Activated CD4-positive, alpha-beta T cell treated with anti-CD3 and anti-CD28 coated beads, Interleukin-2, amount 10 ng/mL, durations not matched to agents 24 days and 14 days (primary cell): Measurements from ENCODE around the gene LRCH1. TPM values are rescaled to one million over a fixed set of nuclear protein-coding genes. Genes with fewer than 3 reads are reported as not detected.

Source experiments
- DNase-seq: peaks from one replicate; pipeline ENCODE4 v3.0.0; 2022
- H3K27ac Mint-ChIP-seq: one replicate; pipeline ENCODE4 v1.8.0; 2022; ENCODE audit warnings: mild to moderate bottlenecking, mixed read lengths
- H3K27me3 Mint-ChIP-seq: one replicate; pipeline ENCODE4 v1.8.0; 2022; ENCODE audit warnings: mixed read lengths
- H3K36me3 Mint-ChIP-seq: one replicate; pipeline ENCODE4 v1.8.0; 2022; ENCODE audit warnings: low read depth, mild to moderate bottlenecking, mixed read lengths
- H3K4me1 Mint-ChIP-seq: one replicate; pipeline ENCODE4 v1.8.0; 2021; ENCODE audit warnings: mixed read lengths
- H3K4me3 Mint-ChIP-seq: one replicate; pipeline ENCODE4 v1.8.0; 2022; ENCODE audit warnings: mild to moderate bottlenecking, moderate library complexity, mixed read lengths
- H3K9me3 Mint-ChIP-seq: one replicate; pipeline ENCODE4 v1.8.0; 2021; ENCODE audit warnings: mixed read lengths
- intact Hi-C: fragments of 100-400 bp; cut with micrococcal nuclease; formaldehyde crosslinking; loops from one replicate; pipeline ENCODE4 v1.15.1; 2023
- total RNA-seq: library from RNA; stranded (reverse); gene quantifications from 2 replicates; pipeline ENCODE4 v1.2.3, GENCODE V29; 2022

Gene LRCH1
- total RNA-seq, 1 donor from 2014 or later, result 18.3 TPM

DNA sequence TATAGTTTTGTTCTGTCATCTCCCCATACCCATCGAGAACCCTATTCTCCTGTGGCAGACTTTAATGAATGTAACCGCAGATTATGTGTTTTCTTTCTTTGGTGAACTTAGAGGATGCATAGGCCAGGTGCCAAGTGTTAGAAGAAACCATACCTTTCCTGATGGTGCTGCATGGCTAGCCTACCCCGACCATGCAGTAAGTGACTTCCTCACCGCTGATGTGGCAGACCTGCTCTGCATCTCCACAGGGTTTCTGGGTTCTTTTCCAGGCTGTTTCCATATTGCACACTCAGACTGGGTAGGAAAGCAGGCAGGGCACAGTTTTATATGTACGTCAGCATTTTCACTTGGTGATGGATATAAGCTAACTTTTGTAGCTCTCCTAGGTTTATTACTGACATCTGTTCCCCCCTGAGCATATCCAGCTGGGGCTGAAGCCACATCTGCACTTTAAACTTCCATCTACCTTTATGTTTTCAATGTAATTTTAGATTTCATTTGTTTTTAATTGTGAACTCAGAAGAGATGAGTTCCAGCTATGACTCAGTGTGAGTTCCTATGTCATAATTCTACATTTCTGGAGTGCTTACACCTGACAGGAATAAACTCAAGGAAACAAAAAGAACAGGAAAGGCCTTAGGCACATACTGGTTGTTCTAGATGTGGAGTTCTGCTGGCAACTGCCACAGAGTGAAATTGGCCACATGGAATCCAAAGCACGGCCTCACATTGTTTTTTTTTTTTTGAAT is 42.3 kb downstream of the LRCH1 start:
- Mint-ChIP-seq H3K4me3 (no peak overlapping the region), H3K27ac (no peak overlapping the region), H3K9me3 (peaks cover 5% of the 10 kb centered on the region), H3K36me3 (peaks cover 7% of the 10 kb centered on the region), H3K4me1 (peaks cover 60% of the 10 kb centered on the region), H3K27me3 (peaks cover 5% of the 10 kb centered on the region)
- no peak for DNase-seq
- intact Hi-C loops, result loop anchor here (10.0 kb wide), 1 partner anchor 241 kb away; no protein-coding TSS in a partner anchor

DNA sequence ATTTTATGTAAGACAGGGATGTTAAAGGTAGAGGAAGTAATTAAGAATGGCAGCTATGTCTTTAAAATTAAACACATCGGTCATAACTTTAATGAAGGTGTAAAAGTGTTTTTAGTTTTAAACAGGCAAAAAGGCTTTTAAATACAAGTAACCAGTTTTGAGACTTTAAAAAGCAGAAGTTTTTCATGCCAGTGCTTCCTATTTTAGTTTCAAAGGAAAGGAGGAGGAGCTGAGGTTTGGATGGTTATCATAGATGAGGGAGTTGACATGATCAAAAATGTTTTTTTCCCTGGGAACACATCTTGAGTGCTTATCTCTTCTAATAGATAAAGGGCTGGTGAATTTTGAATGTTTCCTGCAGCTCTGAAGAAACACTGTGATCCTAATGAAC is 42.9 kb downstream of the LRCH1 start:
- H3K36me3 Mint-ChIP-seq, result peaks cover 4% of the 10 kb centered on the region
- H3K27ac Mint-ChIP-seq, result no peak overlapping the region
- H3K27me3 Mint-ChIP-seq, result peaks cover 5% of the 10 kb centered on the region
- H3K4me3 Mint-ChIP-seq, result no peak overlapping the region
- peaks cover 63% of the 10 kb centered on the region for H3K4me1 Mint-ChIP-seq
- intact Hi-C loops, result loop anchor here (10.0 kb wide), 1 partner anchor 241 kb away; no protein-coding TSS in a partner anchor
- peaks cover 5% of the 10 kb centered on the region for H3K9me3 Mint-ChIP-seq
- no peak for DNase-seq

DNA sequence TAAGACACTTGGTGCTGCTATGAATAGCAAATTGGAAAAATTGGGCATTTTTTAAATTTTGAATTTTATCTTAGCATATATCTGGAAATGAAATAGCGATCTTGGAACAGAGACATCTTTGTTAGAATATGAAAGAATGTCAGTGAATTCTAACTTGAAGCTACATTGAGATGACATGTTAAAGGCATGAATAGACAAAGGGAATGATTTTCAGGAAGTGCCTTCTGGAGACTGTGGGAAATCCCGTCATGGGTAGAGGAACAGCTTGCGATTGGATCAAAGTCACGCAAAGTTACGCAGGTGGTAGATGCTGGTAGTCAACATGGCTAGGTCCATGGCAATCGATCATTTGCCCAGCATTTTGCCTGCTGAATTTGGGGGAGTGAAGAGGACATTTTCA is 43.5 kb downstream of the LRCH1 start:
- Mint-ChIP-seq H3K27me3 (peaks cover 5% of the 10 kb centered on the region), H3K9me3 (peaks cover 5% of the 10 kb centered on the region), H3K4me3 (no peak overlapping the region), H3K27ac (no peak overlapping the region), H3K4me1 (peaks cover 68% of the 10 kb centered on the region), H3K36me3 (peaks cover 4% of the 10 kb centered on the region)
- intact Hi-C loops, result loop anchor here (10.0 kb wide), 1 partner anchor 242 kb away; no protein-coding TSS in a partner anchor
- DNase-seq, result no peak

DNA sequence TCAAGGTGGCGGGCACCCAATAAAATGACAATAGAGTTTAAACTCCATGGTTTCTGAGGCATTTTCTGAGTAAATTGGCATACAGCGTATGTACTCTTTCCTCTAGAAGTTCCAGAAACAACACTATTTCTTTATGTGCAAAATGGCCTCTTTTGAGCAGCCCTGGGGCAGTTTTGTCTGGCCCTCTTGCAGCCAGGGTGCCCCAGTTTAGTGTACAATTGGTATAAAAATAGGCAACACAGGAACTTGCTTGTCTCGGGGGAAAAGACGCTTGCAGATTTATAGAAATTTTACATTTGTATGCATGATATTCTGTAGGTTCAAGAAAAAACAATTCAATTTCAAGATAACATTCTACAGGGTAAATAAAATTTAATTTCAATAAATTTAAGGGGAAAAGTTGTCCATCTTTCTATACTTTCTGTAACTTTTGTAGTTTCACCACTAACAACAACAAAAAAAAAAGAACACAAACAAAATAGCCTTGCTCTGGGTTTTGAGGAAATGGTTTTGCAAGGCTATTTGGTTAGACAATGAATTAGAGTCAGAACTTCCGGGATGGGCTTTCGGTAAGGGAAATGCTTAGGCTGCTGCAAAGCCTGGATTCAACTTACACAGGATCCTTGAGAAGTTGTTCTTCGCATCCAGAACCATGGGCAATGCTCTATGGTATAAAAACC is 45.3 kb downstream of the LRCH1 start:
- H3K27me3 Mint-ChIP-seq, result peaks cover 2% of the 10 kb centered on the region
- peaks cover 71% of the 10 kb centered on the region for H3K4me1 Mint-ChIP-seq
- DNase-seq, result no peak
- H3K36me3 Mint-ChIP-seq, result peaks cover 4% of the 10 kb centered on the region
- intact Hi-C loops, result loop anchor here (1.0 to 10.0 kb wide), 2 partner anchors 70 to 243 kb away; no protein-coding TSS in a partner anchor
- peak overlapping the region; percentile 28 for H3K4me3 Mint-ChIP-seq
- peak overlapping the region; percentile 68 for H3K27ac Mint-ChIP-seq
- H3K9me3 Mint-ChIP-seq, result peaks cover 5% of the 10 kb centered on the region

DNA sequence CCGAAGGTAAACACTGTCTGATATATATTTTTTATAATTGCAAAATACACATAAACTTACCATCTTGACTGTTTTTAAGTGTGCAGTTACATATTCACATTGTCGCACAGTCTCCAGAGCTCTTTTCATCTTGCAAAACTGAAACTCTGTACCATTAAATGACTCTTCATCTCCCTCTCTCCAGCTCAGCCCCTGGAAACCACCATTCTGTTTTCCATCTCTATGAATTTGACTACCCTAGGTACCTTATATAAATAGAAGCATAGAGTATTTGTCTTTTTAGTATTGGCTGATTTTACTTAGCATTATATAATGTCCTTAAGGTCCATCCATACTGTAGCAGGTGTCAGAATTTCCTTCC is 45.8 kb downstream of the LRCH1 start:
- no peak for DNase-seq
- Mint-ChIP-seq H3K9me3 (peaks cover 5% of the 10 kb centered on the region), H3K4me1 (peaks cover 66% of the 10 kb centered on the region), H3K27ac (peak overlapping the region; percentile 73), H3K27me3 (peaks cover 2% of the 10 kb centered on the region), H3K4me3 (peak overlapping the region; percentile 26), H3K36me3 (peaks cover 4% of the 10 kb centered on the region)
- intact Hi-C loops, result loop anchor here (1.0 to 10.0 kb wide), 2 partner anchors 70 to 244 kb away; no protein-coding TSS in a partner anchor

DNA sequence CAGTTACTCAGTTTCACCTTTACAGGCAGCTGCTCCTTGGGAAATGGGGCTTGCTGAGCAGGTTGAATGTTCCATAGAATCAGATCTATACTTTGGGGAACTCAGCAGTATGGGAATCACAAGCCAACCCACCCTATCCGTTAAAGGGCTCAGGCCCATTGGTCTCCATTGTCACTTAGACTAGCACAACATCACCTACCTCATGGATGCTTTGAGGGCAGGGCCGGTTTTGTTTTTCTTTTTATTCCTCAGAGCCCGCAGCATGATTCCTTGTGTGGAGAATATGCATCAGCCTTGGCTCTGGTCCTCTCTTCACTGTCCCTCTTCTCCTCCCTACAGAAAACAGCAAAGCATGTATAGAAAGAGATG is 48.0 kb downstream of the LRCH1 start:
- DNase-seq, result no peak
- intact Hi-C loops, result no loop called here
- peaks cover 5% of the 10 kb centered on the region for H3K9me3 Mint-ChIP-seq
- no peak overlapping the region for H3K4me3 Mint-ChIP-seq
- H3K4me1 Mint-ChIP-seq, result peaks cover 56% of the 10 kb centered on the region
- H3K27ac Mint-ChIP-seq, result no peak overlapping the region
- H3K27me3 Mint-ChIP-seq, result no peaks in the 10 kb centered on the region
- peaks cover 4% of the 10 kb centered on the region for H3K36me3 Mint-ChIP-seq

DNA sequence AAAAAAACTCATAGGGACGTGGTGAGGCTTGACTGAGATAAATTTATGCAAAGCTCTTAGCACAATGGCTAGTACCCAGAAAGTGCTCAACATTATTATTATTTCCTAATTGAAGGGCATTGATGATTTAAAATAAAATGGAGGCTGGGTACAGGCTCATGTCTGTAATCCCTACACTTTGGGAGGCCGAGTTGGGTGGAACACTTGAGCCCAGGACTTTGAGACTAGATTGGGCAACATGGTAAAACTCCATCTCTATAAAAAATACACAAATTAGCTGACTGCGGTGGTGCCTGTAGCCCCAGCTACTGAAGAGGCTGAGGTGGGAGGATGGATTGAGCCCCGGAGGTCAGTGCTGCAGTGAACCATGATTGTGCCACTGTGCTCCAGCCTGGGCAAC is 49.6 kb downstream of the LRCH1 start:
- intact Hi-C loops, result no loop called here
- H3K27me3 Mint-ChIP-seq, result no peaks in the 10 kb centered on the region
- H3K36me3 Mint-ChIP-seq, result peaks cover 4% of the 10 kb centered on the region
- H3K27ac Mint-ChIP-seq, result no peak overlapping the region
- H3K4me3 Mint-ChIP-seq, result no peak overlapping the region
- H3K4me1 Mint-ChIP-seq, result peaks cover 65% of the 10 kb centered on the region
- no peak for DNase-seq
- H3K9me3 Mint-ChIP-seq, result peaks cover 5% of the 10 kb centered on the region

DNA sequence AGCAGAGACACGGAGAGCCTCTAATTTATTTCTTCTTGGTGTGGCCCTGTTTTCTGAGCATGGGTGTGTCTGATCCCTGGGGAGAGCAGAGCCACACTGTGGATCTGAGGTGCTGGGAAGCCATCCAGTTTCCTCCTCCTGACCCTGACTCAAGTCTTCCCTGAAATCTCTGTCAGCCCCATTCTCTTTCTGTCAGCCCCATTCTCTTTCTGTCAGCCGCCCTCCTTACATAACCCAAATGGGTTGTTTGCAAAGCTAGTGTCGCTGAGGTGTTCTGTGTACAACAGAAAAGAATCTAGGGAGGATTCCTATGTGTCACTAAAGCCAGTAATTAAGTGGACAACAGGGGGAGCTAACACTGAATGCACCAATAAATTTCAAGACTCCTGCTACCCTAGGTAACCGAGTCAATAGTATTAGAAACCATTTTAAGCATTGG is 50.2 kb downstream of the LRCH1 start:
- Mint-ChIP-seq H3K4me3 (no peak overlapping the region), H3K36me3 (peaks cover 7% of the 10 kb centered on the region), H3K4me1 (peaks cover 67% of the 10 kb centered on the region), H3K9me3 (peaks cover 5% of the 10 kb centered on the region), H3K27ac (no peak overlapping the region), H3K27me3 (no peaks in the 10 kb centered on the region)
- DNase-seq, result no peak
- intact Hi-C loops, result no loop called here

DNA sequence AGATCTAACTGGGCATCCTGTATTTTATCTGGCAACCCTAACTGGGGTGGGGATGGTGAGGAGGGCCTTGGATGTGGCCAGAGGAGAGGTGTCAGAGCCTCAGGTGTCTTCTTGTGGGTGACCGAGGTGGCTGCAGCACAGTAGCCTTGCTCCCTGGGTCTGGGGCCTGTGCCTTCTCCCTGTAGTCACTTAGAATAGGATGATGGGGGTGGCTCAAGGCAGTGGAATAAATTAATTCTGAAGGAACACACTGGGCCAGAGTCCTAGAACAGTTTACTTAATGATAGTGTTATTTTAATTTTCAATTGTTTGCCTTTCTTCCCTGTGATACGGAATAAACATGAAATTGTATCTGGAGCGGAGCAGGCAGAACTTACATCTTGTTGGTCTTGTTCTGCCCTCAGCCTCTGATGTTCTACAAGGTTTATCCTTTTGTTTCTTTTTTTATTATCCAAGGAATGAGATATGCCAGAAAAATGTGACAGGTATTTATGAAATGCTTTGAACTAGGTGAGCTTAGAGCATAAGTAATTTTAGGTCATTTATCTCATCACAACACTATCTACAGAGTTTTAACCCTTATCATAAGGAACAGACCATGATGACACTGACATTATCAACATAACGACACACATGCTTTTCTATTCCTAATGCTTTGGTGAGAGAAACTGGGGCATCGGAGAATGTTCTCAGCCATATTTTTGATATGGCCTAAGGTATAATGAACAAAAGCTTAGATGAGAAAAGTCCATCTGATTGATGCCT is 51.4 kb downstream of the LRCH1 start:
- H3K27ac Mint-ChIP-seq, result no peak overlapping the region
- DNase-seq, result no peak
- H3K27me3 Mint-ChIP-seq, result no peaks in the 10 kb centered on the region
- H3K36me3 Mint-ChIP-seq, result peaks cover 3% of the 10 kb centered on the region
- no peak overlapping the region for H3K4me3 Mint-ChIP-seq
- H3K9me3 Mint-ChIP-seq, result no peaks in the 10 kb centered on the region
- intact Hi-C loops, result no loop called here
- H3K4me1 Mint-ChIP-seq, result peaks cover 57% of the 10 kb centered on the region

DNA sequence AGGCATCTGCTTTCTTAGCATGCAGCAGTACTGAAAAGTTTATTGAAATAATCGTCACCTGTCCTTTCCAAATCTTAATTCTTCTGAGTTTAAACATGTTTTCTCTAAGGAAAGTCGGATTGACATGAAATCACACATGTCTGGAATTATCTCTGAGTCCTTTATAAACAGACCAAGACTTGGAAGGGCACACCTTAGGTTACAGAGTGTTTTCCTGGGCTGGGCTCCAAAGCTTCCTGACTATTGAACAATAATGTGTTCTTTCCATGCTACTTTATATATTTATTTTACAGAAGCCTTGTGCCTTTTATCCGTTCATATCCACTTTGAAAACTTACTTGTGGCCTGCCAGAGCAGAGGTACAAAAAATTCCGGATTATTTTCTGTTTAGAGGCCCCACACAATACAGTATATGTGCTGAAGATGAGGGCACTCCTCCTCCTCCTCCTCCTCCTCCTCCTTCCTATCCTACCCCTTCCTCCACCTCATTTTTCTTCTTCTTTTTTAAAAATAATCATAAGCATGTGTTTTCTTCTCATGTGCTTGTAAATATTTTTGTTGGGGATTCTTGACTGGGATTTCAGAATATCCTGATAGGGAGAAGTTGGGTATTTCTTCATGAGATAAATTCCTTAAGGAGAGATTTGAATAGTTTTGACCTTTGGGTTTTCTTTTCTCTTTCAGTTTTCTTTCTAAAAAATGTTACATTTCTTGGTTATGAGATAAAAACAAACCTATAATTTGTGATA is 52.3 kb downstream of the LRCH1 start:
- Mint-ChIP-seq H3K36me3 (peaks cover 3% of the 10 kb centered on the region), H3K9me3 (no peaks in the 10 kb centered on the region), H3K4me3 (peak overlapping the region; percentile 12), H3K27ac (no peak overlapping the region), H3K4me1 (peaks cover 55% of the 10 kb centered on the region), H3K27me3 (no peaks in the 10 kb centered on the region)
- no peak for DNase-seq
- intact Hi-C loops, result no loop called here

DNA sequence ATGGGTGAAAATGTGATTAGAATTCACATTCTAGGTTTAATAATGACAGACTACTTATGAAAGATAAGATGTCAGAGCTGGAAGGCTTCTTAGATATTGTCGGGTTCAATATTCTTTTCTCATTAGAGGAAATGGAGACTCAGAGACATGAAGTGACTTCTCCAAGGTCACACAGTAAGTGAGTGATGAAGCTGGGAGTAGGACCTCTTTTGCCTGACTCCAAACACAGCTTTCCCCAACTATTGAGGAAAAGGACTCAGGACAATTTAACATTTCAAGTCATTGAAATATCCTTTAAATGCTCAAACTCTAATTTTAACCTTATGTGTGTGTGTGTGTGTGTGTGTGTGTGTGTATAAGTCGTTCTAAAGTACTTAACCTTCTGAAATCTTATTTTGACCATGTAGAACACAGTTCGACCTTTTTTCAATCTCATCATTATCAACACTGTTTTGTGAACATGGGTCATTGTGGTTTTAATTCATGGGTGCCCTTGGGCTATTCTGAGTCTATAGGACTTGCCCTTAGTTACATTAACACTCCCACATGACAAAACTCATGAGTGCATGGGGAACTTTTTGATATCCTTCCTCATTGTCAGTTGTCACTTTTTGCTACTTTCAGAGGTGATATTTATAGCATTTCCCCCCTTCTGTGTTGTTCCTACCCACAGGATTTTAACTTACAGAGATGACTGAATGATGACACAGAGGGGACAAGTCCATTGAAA is 53.0 kb downstream of the LRCH1 start:
- intact Hi-C loops, result loop anchor here (2.0 kb wide), 1 partner anchor 13 kb away; no protein-coding TSS in a partner anchor
- H3K27me3 Mint-ChIP-seq, result no peaks in the 10 kb centered on the region
- H3K36me3 Mint-ChIP-seq, result peaks cover 3% of the 10 kb centered on the region
- H3K4me1 Mint-ChIP-seq, result peaks cover 48% of the 10 kb centered on the region
- no peak for DNase-seq
- H3K9me3 Mint-ChIP-seq, result no peaks in the 10 kb centered on the region
- peak overlapping the region; percentile 13 for H3K27ac Mint-ChIP-seq
- peak overlapping the region; percentile 14 for H3K4me3 Mint-ChIP-seq

DNA sequence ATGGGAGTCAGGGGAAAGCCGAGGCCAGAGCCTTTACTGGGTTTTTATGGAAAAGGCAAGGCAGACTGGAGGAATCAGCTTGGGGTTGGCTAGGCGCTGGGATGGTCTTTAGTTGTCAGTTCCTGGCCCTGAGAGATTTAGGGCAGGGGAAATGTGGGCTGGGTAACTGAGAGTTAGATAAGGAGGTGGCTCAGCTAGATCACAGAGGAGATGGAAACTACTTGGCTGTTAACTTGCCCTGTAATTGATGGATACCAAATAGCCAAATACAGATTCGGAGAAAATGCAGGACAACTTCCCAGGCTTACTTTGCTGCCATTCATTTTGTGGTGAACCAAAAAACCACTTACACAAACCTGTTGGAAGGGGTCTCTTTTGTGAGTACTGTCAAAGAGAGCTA is 54.0 kb downstream of the LRCH1 start:
- intact Hi-C loops, result loop anchor here (2.0 kb wide), 1 partner anchor 14 kb away; no protein-coding TSS in a partner anchor

More for the DNA sequence above, 54.0 kb downstream of the LRCH1 start:
- Mint-ChIP-seq H3K9me3 (no peaks in the 10 kb centered on the region), H3K4me1 (peaks cover 39% of the 10 kb centered on the region), H3K27ac (peak overlapping the region; percentile 13), H3K36me3 (peaks cover 3% of the 10 kb centered on the region), H3K27me3 (no peaks in the 10 kb centered on the region), H3K4me3 (no peak overlapping the region)
- no peak for DNase-seq
